Astrocyte (in vitro differentiated cells and primary cell): ENCODE results near the gene ZDHHC11.
"Not testable (repeated sequence)": the region's sequence is repeated elsewhere in the genome, so short reads cannot be mapped to it uniquely, and the experiment has no call there.

Source experiments
- EZH2 ChIP-seq: IDR thresholded peaks from 2 replicates; pipeline ENCODE4 v1.6.1; 2012; ENCODE audit warnings: mild to moderate bottlenecking, low read length, inconsistent platforms; ENCODE audit not compliant: insufficient read depth
- TF ChIP-seq, protein P1 (sequence below): IDR thresholded peaks from 2 replicates; pipeline ENCODE4 v1.5.1; 2011; ENCODE audit warnings: low read depth, mild to moderate bottlenecking, inconsistent platforms, low read length, moderate library complexity; ENCODE audit not compliant: insufficient read depth

DNA sequence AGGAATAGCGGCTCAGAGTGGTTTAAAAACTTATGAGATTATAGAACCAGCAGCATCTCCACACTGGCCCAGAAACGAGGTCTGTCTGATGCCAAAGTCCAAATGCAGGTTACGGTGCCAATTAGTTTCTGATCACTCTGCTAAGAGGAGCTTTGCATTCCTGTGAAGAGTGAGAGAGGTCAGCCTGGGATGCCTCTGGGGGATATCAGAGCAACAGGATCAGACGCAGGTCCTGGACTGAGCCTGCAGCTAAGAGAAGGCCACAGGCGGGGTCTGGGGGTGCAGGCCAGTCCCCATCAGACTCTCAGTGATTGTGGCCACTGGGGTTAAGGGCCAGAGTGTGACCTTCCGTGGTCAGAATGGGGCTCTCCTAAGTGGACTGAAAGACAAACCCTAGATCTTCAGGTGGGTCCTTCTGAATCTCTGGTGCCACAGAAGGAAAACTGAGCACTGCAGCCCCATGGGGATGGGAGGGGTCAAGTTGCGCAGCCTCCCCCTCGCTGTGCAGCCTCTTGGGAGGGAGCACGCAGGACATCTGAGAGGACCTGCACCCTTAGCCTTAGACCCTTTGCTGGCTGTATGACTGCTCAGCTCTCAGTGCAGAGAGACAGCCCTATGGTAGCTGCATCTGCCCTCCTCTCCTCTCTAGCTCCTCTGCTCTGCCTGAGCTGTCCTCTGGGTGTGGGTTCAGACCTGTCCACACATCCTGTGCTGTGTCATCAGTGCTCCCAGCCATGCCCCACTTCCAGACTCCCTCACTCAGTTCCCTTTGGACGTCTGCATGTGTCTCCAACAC, 42.9 kb downstream of the ZDHHC11 start:
- TF ChIP-seq, protein P1, sequence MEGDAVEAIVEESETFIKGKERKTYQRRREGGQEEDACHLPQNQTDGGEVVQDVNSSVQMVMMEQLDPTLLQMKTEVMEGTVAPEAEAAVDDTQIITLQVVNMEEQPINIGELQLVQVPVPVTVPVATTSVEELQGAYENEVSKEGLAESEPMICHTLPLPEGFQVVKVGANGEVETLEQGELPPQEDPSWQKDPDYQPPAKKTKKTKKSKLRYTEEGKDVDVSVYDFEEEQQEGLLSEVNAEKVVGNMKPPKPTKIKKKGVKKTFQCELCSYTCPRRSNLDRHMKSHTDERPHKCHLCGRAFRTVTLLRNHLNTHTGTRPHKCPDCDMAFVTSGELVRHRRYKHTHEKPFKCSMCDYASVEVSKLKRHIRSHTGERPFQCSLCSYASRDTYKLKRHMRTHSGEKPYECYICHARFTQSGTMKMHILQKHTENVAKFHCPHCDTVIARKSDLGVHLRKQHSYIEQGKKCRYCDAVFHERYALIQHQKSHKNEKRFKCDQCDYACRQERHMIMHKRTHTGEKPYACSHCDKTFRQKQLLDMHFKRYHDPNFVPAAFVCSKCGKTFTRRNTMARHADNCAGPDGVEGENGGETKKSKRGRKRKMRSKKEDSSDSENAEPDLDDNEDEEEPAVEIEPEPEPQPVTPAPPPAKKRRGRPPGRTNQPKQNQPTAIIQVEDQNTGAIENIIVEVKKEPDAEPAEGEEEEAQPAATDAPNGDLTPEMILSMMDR: not testable (repeated sequence)
- not testable (repeated sequence) for TF ChIP-seq EZH2
